CD4-positive, alpha-beta T cell treated with Interleukin-2 at 100 ng/mL for 4 hours (primary cell): ENCODE data around the gene FAM98B.

Source experiments
- DNase-seq: peaks from one replicate; pipeline ENCODE4 v3.0.0-alpha.2; 2020; ENCODE audit warnings: low spot score

The FAM98B gene

DNA sequence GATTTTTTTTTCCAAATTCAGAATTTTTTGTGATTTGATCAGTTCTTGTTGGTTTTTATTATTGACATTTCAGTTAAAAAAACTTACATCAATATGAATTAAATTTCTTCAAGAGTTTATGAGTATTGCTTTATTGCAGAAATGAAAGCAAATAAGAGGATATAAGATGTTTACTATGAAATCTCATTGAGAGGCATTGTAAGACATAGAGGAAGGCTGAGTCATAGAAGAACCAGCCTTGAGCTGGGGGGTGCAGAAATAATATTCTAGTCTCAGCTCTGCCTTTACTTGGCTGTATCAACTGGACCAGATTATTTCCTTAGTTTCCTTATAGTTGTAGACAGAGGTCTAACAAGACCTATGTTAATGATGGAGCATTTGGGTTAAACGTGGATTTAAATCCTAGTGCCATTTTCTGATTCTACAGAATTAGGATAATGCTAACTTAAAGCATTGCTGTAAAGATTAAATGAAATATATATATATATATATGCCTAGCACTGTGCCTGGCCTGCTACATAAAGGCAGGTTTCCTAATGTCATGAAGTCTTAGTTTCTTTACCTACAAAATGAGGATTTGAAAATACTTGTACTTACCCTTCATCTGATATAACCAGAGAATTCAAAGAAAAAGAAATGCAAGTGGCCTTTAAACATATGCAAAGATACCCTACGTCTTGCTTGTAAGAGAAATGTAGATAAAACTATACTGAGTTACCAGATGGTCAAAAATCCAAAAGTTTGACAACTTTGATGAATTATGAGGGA is 7.3 kb downstream of the FAM98B start:
- peak; percentile 14 for DNase-seq

DNA sequence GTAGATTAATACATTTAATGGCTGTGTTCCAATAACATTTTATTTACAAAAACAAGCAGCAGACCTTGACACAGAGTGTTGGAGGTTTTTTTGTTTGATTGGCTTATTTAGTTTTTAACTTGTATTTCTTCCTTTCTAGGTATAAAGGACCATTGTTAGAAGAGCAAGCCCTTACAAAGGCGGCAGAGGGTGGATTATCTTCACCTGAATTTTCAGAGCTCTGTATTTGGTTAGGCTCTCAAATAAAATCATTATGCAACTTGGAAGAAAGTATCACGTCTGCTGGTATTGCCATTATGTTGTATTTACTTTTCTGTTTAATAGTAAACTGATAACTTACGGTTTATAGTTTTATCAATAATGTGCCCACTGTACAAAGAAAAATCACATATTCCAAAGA is 10.0 kb downstream of the FAM98B start:
- no peak for DNase-seq

DNA sequence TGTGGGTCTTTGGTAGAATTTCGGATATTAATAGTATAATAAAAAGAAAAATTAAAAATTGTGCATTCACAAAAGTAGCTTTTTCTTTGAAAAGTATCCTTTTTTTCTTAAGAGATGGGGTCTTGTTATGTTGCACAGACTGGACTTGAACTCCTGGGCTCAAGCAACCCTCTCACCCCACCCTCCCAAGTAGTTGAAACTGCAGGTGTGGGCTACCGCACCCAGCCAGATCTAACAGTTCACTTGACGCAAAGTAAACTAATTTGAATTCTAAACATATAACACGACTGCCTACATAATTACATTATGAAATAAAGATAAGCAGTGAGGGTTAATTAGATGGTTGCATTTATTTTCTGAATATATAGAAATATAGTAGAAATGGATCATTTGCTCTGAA is 10.7 kb downstream of the FAM98B start:
- no peak for DNase-seq

DNA sequence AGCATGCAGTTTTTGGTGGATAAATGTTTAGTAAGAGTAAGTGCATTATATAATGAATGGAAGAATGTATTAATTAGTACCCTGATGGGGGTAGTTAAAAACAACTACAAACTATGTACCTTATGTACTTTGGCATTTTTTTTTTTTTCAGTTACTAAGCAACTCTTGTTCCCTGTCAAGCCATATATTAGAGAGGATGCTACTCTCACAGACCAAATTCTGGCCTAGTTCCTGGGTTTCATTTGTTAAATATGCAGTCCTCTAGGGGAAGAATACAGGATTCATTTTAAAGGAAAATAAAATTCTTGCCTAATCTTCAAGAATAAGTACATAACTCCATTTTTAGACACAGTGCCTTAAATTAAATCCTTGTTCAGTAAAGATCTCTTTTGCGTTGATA is 16.9 kb downstream of the FAM98B start:
- no peak for DNase-seq

DNA sequence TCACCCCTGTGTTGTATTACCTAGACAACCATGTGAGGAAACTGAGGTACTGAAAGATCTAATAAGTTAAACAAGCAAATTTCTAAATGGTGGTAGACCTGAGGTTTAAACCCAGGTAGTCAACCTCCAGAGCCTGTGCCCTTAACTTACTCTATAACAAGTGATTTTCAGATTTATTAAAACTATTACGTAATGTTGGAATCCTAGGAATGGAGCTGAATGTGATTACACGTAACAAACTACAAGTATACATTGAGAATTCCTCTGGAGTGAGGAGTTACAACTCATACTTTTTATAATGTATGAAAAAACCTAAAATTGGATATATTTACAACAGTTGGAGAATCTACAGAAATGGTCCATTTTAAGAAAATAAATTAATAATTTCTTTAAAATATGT is 18.0 kb downstream of the FAM98B start:
- no peak for DNase-seq

DNA sequence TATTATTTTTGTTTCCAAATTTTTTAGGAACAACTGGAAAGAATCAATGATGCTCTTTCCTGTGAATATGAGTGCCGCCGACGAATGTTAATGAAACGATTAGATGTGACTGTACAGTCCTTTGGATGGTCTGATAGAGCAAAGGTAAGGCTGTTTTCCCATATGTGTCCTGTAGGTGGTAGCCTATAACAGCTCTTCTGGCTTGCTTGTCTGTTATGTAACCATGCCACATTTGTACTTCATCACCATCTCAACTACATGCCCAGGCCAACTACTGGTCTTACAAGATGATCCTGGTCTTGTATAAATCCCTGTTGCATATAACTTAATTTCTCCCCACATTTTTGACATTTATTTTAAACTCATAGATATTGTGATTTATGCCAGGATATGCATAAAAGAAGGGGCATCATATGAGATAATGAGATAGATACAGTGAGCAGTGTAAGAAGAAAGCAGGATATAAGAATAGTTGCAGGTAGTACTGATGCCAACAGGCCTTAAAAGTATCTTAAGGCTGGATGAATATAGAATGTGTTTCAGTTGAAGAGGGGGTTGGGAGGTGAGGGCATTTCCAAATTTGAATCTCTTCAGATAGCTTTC is 20.3 kb downstream of the FAM98B start:
- peak; percentile 80 for DNase-seq

DNA sequence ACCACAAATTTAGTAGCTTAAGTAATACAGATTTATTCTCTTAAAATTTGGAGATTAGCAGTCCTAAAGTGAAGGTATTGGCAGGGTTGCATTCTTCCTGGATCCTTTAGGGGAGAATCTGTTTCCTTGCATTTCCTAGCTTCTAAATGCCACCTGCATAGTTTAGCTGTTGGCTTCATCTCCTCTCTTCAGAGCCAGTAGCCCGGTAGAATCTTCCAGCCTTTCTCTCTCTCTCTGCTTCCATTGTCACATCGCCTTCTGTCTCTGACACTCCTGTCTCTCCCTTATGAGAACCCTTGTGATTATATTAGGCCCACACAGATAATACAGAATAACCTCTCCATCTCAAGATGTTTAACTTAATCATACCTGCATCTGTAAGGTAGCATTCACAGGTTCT is 21.4 kb downstream of the FAM98B start:
- no peak for DNase-seq

DNA sequence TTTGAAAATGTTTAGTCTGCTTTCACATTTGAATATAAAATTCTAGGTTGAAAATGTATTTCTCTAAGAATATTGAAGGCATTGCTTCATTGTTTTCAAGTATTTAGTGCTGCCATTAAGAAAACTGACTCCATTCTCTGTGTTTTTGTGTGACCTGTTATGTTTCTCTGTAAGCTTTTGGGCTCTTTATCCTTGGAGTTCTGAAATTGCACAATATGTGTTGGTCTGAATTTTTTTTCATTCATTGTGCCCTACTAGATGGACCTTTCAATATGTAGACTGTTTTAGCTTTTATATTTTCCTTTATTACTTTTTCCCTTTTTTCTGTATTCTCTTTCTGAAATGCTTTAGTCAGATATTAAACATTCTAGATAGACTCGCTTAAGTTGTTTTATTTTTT is 22.2 kb downstream of the FAM98B start:
- no peak for DNase-seq

DNA sequence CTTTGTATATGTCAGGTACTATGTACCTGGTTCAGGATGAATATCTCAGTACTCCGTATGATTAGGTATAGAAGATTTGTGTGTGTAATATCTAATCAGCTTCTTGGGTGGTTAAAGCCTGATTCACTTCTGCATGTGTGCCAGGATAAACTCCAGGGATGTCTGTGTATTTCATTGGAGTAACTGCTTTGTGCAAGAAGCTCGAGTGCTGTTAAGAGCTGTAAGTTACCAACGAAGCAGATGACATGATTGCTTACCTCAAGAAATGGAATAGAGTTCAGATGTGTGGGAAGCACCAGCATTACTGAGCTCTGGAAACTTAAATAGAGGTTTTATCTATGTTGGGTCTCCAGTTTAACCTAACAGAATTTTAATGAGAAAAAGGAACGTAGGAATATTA is 23.7 kb downstream of the FAM98B start:
- no peak for DNase-seq

DNA sequence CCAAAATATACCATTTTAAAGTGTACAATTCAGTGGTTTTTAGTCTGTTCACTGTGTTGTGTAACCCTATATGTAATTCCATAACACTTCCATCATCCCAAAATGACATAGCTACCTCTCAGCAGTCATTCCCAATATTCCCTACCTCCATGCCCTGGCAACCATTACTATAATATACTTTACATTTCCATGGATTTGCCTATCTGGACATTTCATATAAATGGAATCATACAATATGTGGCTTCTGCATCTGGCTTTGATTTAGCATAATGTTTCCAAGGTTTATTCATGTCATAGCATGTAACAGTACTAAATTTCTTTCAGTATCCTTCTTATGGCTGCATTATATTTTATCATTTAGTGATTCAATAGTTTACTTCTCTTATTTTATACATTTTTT is 25.3 kb downstream of the FAM98B start:
- DNase-seq = no peak

DNA sequence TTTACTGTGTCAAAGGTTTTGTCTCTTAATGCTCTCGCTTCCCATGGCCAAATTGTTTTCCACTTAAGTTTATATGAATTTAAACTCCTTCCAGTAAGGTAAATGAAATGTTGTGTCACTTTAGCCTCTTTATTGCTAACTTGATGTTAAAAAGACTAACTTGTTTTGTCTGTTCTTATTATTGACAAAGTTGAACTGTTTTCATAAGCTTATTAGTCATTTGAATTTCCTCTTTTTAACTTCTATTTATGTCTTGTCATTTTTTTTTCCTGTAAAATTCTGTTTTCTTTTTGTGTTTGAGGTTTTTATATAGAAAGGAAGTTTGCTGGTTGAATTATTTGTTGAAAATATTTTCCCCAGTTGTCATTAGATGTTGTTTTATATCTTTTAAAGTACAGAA is 25.8 kb downstream of the FAM98B start:
- DNase-seq = no peak

DNA sequence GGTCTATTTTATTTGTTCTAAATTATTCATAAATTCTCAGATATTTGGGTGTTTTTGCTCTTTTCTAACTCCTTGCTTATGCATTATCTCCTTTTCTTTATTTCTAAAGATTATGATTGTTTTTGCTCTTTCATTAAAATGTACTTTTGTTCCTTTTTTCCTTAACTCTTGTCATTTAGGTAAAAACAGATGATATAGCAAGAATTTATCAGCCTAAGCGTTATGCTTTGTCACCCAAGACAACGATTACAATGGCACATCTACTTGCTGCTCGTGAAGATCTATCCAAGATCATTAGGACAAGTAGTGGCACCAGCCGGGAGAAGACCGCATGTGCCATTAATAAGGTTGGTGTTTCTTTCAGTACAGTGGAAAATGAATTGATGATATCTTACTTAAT is 27.2 kb downstream of the FAM98B start:
- no peak for DNase-seq

DNA sequence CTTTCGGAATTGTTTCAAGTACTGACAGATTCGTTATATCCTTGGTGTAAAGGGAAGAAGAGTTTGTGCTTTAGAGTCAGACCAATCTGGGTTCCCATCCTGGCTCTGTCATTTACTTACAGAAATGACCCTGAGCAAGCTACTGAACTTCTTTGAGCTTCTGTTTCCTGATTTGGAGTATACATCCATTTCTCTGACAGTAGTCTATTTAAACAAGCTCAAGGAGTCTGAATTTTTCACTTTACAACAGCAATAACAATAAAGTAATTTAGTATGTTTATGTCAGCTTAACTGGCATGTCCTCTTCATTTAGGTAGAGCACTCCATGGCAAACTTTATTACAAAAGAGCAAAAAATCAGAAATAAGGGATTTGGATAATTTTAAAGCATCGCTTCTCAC is 27.8 kb downstream of the FAM98B start:
- no peak for DNase-seq

DNA sequence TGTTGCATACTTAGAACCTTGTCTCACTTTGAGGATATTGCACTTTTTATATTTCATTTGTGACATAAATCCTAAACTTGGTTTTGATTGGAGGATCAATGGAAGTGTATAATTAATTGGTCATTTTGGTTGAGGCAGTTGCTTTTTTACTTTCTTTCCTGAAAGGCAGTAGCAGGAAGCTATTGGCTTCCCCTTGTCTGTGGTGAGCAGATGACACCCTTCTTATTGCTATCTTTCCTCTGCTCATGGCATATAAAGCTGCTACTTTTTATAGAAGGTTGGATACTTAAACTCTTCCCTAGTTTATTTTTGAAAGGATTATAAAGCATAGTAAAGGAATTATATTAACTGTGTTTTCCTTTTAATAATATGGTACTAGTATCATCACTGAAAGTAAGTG is 28.6 kb downstream of the FAM98B start:
- DNase-seq = peak; percentile 15

DNA sequence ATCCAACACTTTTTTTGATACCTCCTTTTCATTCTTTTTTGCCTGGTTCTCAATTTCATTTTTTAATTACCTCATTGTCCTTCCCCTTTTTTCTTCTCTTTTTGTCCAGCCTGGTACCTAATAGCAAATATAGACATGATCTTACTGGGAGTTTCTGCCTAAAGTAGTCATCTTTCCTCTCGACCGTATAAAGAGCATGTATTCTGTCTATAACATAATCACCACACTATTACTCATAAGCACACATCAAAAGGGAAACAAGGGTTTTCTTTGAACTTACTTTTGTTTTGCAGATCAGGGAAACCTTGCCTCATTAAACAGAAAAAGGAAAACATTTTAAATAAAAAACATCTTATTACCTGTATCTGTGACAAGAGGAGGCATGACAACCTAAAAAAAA is 33.0 kb downstream of the FAM98B start:
- DNase-seq = peak; percentile 77

DNA sequence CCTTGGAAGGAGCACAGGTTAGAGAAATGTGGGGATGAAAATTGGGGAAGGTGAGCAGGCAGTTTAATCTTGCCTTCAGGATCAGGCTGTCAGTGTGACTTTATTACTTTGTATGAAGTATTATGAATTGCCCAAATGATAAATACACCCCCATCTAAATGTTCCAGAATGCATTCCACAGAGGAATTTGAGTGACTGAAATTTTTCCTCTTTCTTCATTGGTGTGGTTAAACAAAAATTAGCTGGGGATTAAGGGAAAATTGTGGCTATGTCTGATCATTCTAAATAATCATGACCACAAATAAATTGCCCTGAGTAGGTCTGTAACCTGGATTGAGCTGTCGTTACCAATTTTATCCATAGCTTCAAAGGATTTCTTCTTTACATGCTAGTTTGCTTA is 33.5 kb downstream of the FAM98B start:
- DNase-seq = no peak

DNA sequence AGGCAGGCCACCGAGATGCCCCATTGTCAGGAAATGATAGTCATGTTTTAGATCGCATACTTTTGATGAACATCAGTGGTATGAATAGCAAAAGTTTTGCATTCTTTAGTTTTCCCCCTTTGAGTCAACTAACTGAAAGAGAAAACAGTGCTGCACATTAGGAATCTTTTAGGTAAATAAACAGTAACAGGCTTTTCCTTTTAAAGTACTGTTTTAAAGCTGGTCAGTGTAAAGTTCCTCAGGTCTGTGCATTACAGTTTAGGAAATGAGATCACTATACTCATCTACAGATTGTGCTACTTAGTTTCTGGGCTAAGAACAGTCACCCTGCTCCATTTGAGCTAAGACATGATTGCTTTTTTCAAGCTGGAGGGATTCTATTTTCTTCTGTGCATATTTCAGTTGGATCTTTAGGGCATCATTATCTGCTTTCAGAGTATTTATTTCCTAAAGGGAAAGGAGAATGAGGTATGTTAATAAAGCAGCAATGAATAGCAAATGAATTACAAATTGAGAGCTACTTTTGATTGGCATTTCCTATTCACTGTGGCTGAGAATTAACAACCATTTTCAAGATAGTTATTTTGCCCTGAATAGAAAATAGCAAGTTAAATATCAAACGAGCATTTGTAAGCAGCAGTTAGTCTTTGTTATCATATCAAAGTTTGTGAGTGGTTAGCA is 36.5 kb downstream of the FAM98B start:
- DNase-seq = no peak

DNA sequence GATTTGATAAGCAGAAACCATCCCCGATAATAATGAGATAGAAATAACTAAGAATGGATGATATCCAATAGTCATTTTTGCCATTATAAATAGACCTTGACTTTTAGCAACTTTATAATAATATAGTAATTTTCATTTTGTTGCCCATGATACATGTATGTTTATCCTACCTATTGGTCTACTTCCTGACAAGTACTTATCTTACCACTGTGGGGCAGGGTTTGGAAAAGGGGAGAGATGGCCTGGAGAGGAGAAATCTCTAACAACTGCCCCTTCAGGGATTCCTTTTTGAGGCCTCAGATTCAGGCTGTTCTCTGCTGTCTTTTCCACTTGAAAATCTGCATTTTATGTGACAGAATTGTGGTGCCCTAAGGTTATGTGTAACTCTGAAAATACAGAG is 42.2 kb downstream of the FAM98B start:
- no peak for DNase-seq

DNA sequence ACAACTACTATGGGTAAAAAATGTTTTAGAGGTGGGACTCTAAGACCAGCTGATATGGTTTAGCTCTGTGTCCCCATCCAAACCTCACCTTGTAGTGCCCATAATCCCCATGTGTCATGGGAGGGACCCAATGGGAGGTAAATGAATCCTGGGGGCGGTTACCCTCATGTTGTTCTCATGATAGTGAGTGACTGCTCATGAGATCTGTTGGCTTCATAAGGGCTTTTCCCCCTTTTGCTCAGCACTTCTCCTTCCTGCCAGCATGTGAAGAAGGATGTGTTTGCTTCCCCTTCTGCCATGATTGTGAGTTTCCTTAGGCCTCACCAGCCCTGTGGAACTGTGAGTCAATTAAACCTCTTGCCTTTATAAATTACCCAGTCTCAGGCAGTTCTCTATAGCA is 45.7 kb downstream of the FAM98B start:
- no peak for DNase-seq

DNA sequence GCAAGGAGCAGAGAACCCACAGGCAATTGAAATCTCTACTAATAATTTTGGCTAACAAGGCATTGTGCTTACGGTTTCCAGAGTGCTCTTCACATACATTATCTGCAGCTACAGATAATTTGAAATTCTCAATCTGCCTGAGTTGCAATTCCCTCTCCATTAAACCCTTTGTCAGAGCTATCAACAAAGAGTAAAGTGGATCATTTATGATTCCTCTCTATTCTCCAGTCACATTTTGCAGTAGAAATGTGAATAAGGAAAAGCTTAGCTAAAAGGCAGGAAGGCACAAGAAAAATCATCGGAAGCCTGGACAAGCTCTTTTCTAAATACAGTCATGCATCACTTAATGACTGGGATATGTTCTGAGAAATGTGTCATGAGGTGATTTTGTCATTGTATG is 49.6 kb downstream of the FAM98B start:
- no peak for DNase-seq

DNA sequence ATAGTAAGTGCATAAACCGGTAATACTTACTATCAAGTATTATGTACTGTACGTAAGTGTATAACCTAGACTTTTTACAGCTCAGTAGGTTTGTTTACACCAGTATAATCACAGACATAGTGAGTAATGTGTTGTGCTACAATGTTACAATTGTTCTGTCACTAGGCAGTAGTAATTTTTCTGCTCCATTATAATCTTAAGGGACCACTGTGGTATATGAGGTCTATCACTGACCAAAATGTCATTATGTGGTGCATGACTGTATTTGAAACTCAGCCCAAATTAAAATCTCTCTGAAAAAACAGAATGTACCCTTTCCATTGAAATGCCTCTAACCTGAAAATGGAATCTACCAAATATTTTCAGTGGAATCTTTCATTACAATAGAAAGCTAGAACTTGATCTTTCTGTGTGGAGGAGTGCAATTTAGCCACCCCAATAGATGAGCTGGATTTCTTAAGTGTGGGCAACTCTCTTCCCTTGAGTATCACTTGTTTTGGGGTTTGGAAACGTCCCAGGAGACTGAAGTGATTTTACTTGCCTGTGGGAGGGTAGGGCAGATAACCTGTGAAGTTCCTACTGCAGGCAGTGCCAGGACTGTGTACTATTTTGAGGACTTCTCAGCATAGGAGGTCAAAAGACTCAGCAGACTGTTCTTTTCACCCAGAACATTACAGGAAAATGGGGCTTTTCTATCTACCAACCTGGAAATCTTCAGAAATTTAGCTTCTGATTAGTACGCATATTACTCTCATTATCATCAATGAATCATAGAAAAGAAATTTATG is 50.9 kb downstream of the FAM98B start:
- DNase-seq = no peak

DNA sequence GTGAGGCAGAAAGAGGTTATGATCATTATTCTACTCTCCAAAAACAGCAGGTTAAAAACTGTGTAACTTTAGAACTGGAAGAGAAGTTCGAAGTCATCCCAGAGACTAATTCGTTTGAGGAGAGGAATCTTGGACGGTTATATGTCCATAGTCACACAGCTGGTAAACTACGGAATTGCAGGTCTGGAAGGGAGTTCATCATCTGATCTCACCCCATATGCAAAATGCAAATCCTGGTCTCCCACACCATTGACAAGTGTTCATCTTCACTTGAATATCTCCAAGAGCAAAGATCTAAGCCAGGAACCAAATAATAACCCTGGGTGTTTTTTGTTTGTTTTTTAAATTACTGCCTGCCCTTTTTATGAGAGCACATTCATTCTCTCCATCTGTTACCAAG is 53.1 kb downstream of the FAM98B start:
- DNase-seq = no peak

DNA sequence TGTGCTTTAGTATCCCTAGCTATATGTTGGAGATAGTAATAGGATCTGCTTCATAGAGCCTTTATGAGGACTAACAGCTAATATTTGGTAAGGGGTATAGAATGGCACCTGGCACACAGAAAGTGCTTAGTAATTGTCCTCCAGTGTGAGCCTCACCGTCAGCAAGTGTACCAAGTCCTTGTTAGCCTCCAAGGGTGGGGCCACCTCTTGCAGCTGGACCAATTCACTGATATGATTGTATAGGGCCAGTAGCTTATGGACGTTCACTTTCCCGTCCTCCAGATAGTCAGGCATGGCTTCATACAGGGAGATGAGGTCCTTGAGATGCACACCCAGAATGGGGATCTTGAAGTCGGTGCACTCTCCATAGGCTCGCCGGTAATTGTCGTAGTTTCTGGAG is 53.6 kb downstream of the FAM98B start:
- DNase-seq = no peak
